Measurements from ENCODE around the gene RLN3.

Gene RLN3

DNA sequence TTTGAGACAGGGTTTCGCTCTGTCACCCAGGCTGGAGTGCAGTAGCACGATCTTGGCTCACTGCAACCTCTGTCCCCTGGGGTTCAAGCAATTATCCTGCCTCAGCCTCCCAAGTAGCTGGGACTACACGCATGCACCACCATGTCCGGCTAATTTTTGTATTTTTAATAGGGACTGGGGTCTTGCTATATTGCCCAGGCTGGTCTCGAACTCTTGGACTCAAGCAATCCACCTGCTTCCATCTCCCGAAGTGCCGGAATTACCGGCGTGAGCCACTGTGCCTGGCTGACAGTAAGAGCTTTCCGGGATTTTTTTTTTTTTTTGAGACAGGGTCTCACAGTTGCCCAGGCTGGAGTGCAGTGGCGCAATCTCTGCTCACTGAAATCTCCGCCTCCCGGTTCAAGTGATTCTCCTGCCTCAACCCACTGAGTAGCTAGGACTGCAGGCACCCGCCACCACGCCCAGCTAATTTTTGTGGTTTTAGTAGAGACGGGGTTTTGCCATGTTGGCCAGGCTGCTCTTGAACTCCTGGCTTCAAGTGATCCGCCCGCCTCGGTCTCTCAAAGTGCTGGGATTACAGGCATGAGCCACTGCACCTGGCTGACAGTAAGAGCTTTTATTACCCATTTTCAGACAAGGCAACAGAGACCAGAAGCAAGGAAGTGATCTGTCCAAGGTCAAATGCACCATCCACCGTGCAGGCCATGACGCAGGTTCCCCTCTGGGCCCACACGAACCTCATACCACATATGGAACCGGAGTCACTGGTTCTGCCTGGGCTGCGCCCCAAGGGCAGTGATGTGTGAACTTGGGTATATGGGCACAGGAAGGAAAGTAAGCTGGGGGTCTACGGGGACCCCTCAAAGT, 42.8 kb upstream of the RLN3 start:
- H3K27ac ChIP-seq (ENCODE audit: low read length): peak overlapping the region; percentile 72
- no peaks in the 10 kb centered on the region for H3K9me3 ChIP-seq (ENCODE audit: insufficient read depth, low read depth, low read length)
- no peak overlapping the region for H3K4me3 ChIP-seq (ENCODE audit: low read length)
- H3K4me1 ChIP-seq (ENCODE audit: insufficient read depth, low read length): peaks cover 24% of the 10 kb centered on the region
- H3K27me3 ChIP-seq (ENCODE audit: insufficient read depth, low read length): no peaks in the 10 kb centered on the region
- H3K36me3 ChIP-seq (ENCODE audit: insufficient read depth, low read depth, low read length): no peaks in the 10 kb centered on the region; the same call in 1 of the 2 replicates
- peak overlapping the region; percentile 67; the same call in 1 of the 2 replicates for H3K9ac ChIP-seq (ENCODE audit: low read depth, low read length)

GRCh38 chr19:13985771-13986347, 42.1 kb upstream of the RLN3 start:
- Histone ChIP-seq H3K9me3 (ENCODE audit: insufficient read depth, low read depth, low read length) (no peaks in the 10 kb centered on the region), H3K9ac (ENCODE audit: low read depth, low read length) (peak overlapping the region; percentile 67), H3K27ac (ENCODE audit: low read length) (peak overlapping the region; percentile 72), H3K4me1 (ENCODE audit: insufficient read depth, low read length) (peaks cover 24% of the 10 kb centered on the region), H3K4me3 (ENCODE audit: low read length) (peak overlapping the region; percentile 34; the same call in 1 of the 2 replicates), H3K27me3 (ENCODE audit: insufficient read depth, low read length) (no peaks in the 10 kb centered on the region), H3K36me3 (ENCODE audit: insufficient read depth, low read depth, low read length) (no peaks in the 10 kb centered on the region; the same call in 1 of the 2 replicates)

DNA sequence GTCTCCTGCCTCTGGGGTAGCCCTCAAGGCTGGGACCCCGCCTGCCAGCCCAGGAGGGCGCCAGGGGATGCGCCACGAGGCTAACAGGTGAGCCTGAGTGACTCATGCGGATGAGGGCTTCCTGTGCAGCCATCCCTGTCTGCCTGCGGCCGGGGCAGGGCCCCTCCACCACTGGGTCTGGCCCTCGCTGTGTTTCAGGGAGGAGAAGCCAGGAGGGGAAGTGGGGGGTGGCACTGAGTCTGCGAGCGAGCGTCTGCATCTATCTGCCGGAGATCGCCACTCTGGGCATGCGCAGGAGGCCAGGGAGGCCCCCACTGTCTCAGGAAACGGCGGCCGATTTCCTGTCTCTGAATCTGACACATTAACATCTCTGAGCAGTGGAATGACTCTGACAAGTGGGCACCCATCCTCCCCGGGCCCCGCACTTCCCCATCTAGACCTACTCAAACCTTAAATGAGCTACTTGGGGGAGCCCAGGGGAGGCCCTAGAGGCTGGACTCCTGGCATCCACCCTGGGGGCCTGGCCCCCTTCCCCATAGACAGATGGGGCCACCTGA, 41.5 kb upstream of the RLN3 start:
- Histone ChIP-seq H3K27ac (ENCODE audit: low read length) (peak overlapping the region; percentile 72), H3K27me3 (ENCODE audit: insufficient read depth, low read length) (no peaks in the 10 kb centered on the region), H3K4me3 (ENCODE audit: low read length) (peak overlapping the region; percentile 34; the same call in 1 of the 2 replicates), H3K36me3 (ENCODE audit: insufficient read depth, low read depth, low read length) (no peaks in the 10 kb centered on the region; the same call in 1 of the 2 replicates), H3K9ac (ENCODE audit: low read depth, low read length) (peak overlapping the region; percentile 67), H3K4me1 (ENCODE audit: insufficient read depth, low read length) (peaks cover 24% of the 10 kb centered on the region), H3K9me3 (ENCODE audit: insufficient read depth, low read depth, low read length) (no peaks in the 10 kb centered on the region)

- Histone ChIP-seq H3K4me3 (ENCODE audit: low read length) (no peak overlapping the region; the same call in 1 of the 2 replicates), H3K27ac (ENCODE audit: low read length) (no peak overlapping the region), H3K27me3 (ENCODE audit: insufficient read depth, low read length) (no peaks in the 10 kb centered on the region), H3K9ac (ENCODE audit: low read depth, low read length) (peak overlapping the region; percentile 67; the same call in 1 of the 2 replicates), H3K4me1 (ENCODE audit: insufficient read depth, low read length) (peaks cover 24% of the 10 kb centered on the region), H3K9me3 (ENCODE audit: insufficient read depth, low read depth, low read length) (no peaks in the 10 kb centered on the region), H3K36me3 (ENCODE audit: insufficient read depth, low read depth, low read length) (peaks cover 3% of the 10 kb centered on the region; the same call in 1 of the 2 replicates)
These were observed 40.7 kb upstream of the RLN3 start for GRCh38 chr19:13987101-13987890.

DNA sequence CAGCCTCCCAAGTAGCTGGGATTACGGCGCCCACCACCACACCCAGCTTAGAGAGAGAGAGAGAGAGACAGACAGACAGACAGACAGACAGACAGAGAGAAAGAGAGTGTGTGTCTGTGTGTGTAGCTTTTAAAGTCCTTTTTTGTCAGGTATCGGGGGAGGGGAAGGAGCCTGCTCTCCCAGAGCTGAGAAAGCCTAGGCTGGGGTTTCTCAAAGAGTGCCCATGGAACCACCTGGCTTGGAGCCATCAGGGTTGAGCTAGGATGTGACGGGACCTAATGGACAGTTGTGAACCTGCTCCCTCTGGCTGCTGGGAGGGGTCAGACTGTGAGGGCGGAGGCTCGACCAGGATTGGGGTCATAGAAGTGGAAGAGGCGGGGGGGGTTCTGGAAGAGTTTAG, 38.5 kb upstream of the RLN3 start:
- peaks cover 24% of the 10 kb centered on the region for H3K4me1 ChIP-seq (ENCODE audit: insufficient read depth, low read length)
- no peak overlapping the region for H3K27ac ChIP-seq (ENCODE audit: low read length)

GRCh38 chr19:13990085-13990484, 37.9 kb upstream of the RLN3 start:
- H3K9ac ChIP-seq (ENCODE audit: low read depth, low read length): no peak overlapping the region
- no peak overlapping the region for H3K4me3 ChIP-seq (ENCODE audit: low read length)
- peaks cover 24% of the 10 kb centered on the region for H3K4me1 ChIP-seq (ENCODE audit: insufficient read depth, low read length)

More for the DNA sequence above, 38.5 kb upstream of the RLN3 start:
- Histone ChIP-seq H3K36me3 (ENCODE audit: insufficient read depth, low read depth, low read length) (peaks cover 11% of the 10 kb centered on the region), H3K4me3 (ENCODE audit: low read length) (no peak overlapping the region), H3K27me3 (ENCODE audit: insufficient read depth, low read length) (no peaks in the 10 kb centered on the region), H3K9me3 (ENCODE audit: insufficient read depth, low read depth, low read length) (no peaks in the 10 kb centered on the region), H3K9ac (ENCODE audit: low read depth, low read length) (no peak overlapping the region)

GRCh38 chr19:13992025-13992424, 35.9 kb upstream of the RLN3 start:
- Histone ChIP-seq H3K4me3 (ENCODE audit: low read length) (no peak overlapping the region), H3K27me3 (ENCODE audit: insufficient read depth, low read length) (no peaks in the 10 kb centered on the region), H3K9ac (ENCODE audit: low read depth, low read length) (no peak overlapping the region), H3K4me1 (ENCODE audit: insufficient read depth, low read length) (peaks cover 7% of the 10 kb centered on the region; the same call in 1 of the 2 replicates), H3K27ac (ENCODE audit: low read length) (no peak overlapping the region), H3K9me3 (ENCODE audit: insufficient read depth, low read depth, low read length) (no peaks in the 10 kb centered on the region), H3K36me3 (ENCODE audit: insufficient read depth, low read depth, low read length) (peaks cover 11% of the 10 kb centered on the region)

More at GRCh38 chr19:13990085-13990484, 37.9 kb upstream of the RLN3 start:
- Histone ChIP-seq H3K36me3 (ENCODE audit: insufficient read depth, low read depth, low read length) (peaks cover 11% of the 10 kb centered on the region), H3K9me3 (ENCODE audit: insufficient read depth, low read depth, low read length) (no peaks in the 10 kb centered on the region), H3K27me3 (ENCODE audit: insufficient read depth, low read length) (no peaks in the 10 kb centered on the region), H3K27ac (ENCODE audit: low read length) (no peak overlapping the region)

GRCh38 chr19:13993590-13994300, 34.2 kb upstream of the RLN3 start:
- H3K4me1 ChIP-seq (ENCODE audit: insufficient read depth, low read length): no peaks in the 10 kb centered on the region
- peaks cover 11% of the 10 kb centered on the region; the same call in 1 of the 2 replicates for H3K36me3 ChIP-seq (ENCODE audit: insufficient read depth, low read depth, low read length)
- H3K4me3 ChIP-seq (ENCODE audit: low read length): no peak overlapping the region
- H3K27me3 ChIP-seq (ENCODE audit: insufficient read depth, low read length): no peaks in the 10 kb centered on the region
- H3K27ac ChIP-seq (ENCODE audit: low read length): no peak overlapping the region
- H3K9ac ChIP-seq (ENCODE audit: low read depth, low read length): no peak overlapping the region
- H3K9me3 ChIP-seq (ENCODE audit: insufficient read depth, low read depth, low read length): no peaks in the 10 kb centered on the region

DNA sequence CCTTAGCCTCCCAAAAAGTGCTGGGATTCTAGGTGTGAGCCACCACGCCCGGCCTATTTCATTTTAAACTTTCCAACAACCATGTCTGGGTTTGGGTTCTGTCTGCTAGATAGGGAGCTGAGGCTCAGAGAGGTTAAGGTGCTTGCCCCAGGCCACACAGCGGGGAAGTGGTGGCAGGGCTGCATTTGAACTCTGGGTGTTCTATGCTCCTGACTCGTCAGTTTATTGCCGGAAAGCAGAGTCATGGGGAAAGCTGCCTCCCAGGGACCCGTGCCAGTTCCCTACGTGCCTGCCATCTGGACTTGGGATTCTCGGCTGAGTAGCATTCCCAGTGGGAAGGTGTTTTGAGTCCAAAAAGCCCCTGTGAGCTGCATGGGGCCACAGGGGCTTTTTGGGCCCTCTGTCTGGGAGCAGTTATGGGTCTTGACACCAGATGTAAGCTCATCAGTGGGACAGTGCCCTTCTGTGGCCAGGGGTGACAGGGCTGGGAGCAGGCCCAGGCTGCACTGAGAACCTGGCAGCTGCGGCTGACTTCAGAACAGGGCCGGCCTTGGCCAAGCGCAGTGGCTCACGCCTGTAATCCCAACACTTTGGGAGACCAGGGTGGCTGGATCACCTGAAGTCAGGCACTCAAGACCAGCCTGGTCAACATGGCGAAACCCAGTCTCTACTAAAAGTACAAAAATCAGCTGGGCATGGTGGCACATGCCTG, 32.8 kb upstream of the RLN3 start:
- no peaks in the 10 kb centered on the region for H3K27me3 ChIP-seq (ENCODE audit: insufficient read depth, low read length)
- no peaks in the 10 kb centered on the region for H3K4me1 ChIP-seq (ENCODE audit: insufficient read depth, low read length)
- no peak overlapping the region for H3K9ac ChIP-seq (ENCODE audit: low read depth, low read length)
- no peak overlapping the region for H3K27ac ChIP-seq (ENCODE audit: low read length)
- H3K4me3 ChIP-seq (ENCODE audit: low read length): no peak overlapping the region
- H3K36me3 ChIP-seq (ENCODE audit: insufficient read depth, low read depth, low read length): peaks cover 11% of the 10 kb centered on the region; the same call in 1 of the 2 replicates
- H3K9me3 ChIP-seq (ENCODE audit: insufficient read depth, low read depth, low read length): no peaks in the 10 kb centered on the region

GRCh38 chr19:13995878-13996765, 31.8 kb upstream of the RLN3 start:
- H3K9ac ChIP-seq (ENCODE audit: low read depth, low read length): no peak overlapping the region
- no peak overlapping the region for H3K4me3 ChIP-seq (ENCODE audit: low read length)
- no peak overlapping the region for H3K27ac ChIP-seq (ENCODE audit: low read length)
- no peaks in the 10 kb centered on the region for H3K4me1 ChIP-seq (ENCODE audit: insufficient read depth, low read length)
- no peaks in the 10 kb centered on the region for H3K9me3 ChIP-seq (ENCODE audit: insufficient read depth, low read depth, low read length)
- H3K27me3 ChIP-seq (ENCODE audit: insufficient read depth, low read length): no peaks in the 10 kb centered on the region
- peaks cover 11% of the 10 kb centered on the region; the same call in 1 of the 2 replicates for H3K36me3 ChIP-seq (ENCODE audit: insufficient read depth, low read depth, low read length)

Measured in iPS-20b (cell line).